PC-9 (cell line): ENCODE data around the gene CACNA2D1.

Experiments
- CTCF ChIP-seq: fragments of 200-600 bp; sonication (generic); conservative IDR thresholded peaks from 2 replicates; pipeline ENCODE4 v1.6.1; 2017; ENCODE audit warnings: mixed run types, antibody characterized with exemption, mild to moderate bottlenecking, moderate library complexity
- EZH2 ChIP-seq: fragments of 200-600 bp; sonication (generic); IDR thresholded peaks from 2 replicates; pipeline ENCODE4 v1.8.0; 2017; ENCODE audit warnings: antibody characterized with exemption, low read depth

- TF ChIP-seq CTCF (no peak), EZH2 (no peak)
Observed at GRCh38 chr7:82286096-82286797, 157.3 kb downstream of the CACNA2D1 start.
